Measurements from ENCODE around the gene GNG7. TPM values are rescaled to one million over a fixed set of nuclear protein-coding genes. Genes with fewer than 3 reads are reported as not detected.
A peak's percentile ranks its signal among the peaks of the same experiment; 100 is the strongest.

The GNG7 gene
- total RNA-seq, 1 donor from 2014 or later, result 0.96 TPM

- H3K4me1 ChIP-seq, result peaks cover 11 to 21% of the 10 kb centered on the region in 2 donors
- no peak for TF ChIP-seq CTCF (IDR thresholded peaks at IDR 0.05)
- H3K36me3 ChIP-seq, result no peaks in the 10 kb centered on the region
- no peaks in the 10 kb centered on the region for H3K27me3 ChIP-seq
- no peaks in the 10 kb centered on the region for H3K9me3 ChIP-seq
- DNase-seq (ENCODE audit: low spot score in 2 of 2), result peak in 1 of 2 donors; percentile 27
- H3K27ac ChIP-seq, result no peak overlapping the region
- intact Hi-C loops (cut with DNase I), result no loop called here
- H3K4me3 ChIP-seq, result no peak overlapping the region
Measured at GRCh38 chr19:2589441-2589840, 113.1 kb downstream of the GNG7 start.

- peak in 1 of 2 donors; percentile 79 for DNase-seq (ENCODE audit: low spot score in 2 of 2)
Measured at GRCh38 chr19:2588081-2588777, 114.3 kb downstream of the GNG7 start.

GRCh38 chr19:2587001-2587719 lies 115.3 kb downstream of the GNG7 start:
- no peak for TF ChIP-seq CTCF (IDR thresholded peaks at IDR 0.05)
- intact Hi-C loops (cut with DNase I), result no loop called here
- DNase-seq (ENCODE audit: low spot score in 2 of 2), result peak in 1 of 2 donors; percentile 69
- no peaks in the 10 kb centered on the region for H3K9me3 ChIP-seq
- peak overlapping the region; percentile 84 to 94 for H3K27ac ChIP-seq
- peaks cover 11 to 21% of the 10 kb centered on the region in 2 donors for H3K4me1 ChIP-seq
- no peaks in the 10 kb centered on the region for H3K36me3 ChIP-seq
- H3K4me3 ChIP-seq, result peak overlapping the region in 1 of 2 donors; percentile 51
- H3K27me3 ChIP-seq, result no peaks in the 10 kb centered on the region

More at GRCh38 chr19:2588081-2588777, 114.3 kb downstream of the GNG7 start:
- Histone ChIP-seq H3K27ac (peak overlapping the region; percentile 84 to 94), H3K27me3 (no peaks in the 10 kb centered on the region), H3K9me3 (no peaks in the 10 kb centered on the region), H3K4me1 (peaks cover 11 to 21% of the 10 kb centered on the region in 2 donors), H3K36me3 (no peaks in the 10 kb centered on the region), H3K4me3 (peak overlapping the region; percentile 28 to 51)
- intact Hi-C loops (cut with DNase I), result no loop called here
- TF ChIP-seq CTCF (IDR thresholded peaks at IDR 0.05), result no peak

GRCh38 chr19:2586196-2586595 lies 116.3 kb downstream of the GNG7 start:
- H3K4me1 ChIP-seq, result peaks cover 11 to 21% of the 10 kb centered on the region in 2 donors
- no peak overlapping the region for H3K4me3 ChIP-seq
- no peaks in the 10 kb centered on the region for H3K36me3 ChIP-seq
- intact Hi-C loops (cut with DNase I), result no loop called here
- no peaks in the 10 kb centered on the region for H3K9me3 ChIP-seq
- TF ChIP-seq CTCF (IDR thresholded peaks at IDR 0.05), result no peak
- H3K27me3 ChIP-seq, result no peaks in the 10 kb centered on the region
- DNase-seq (ENCODE audit: low spot score in 2 of 2), result peak in 1 of 2 donors; percentile 59
- H3K27ac ChIP-seq, result peak overlapping the region in 1 of 2 donors; percentile 94

GRCh38 chr19:2584002-2584401 lies 118.5 kb downstream of the GNG7 start:
- Histone ChIP-seq H3K36me3 (no peaks in the 10 kb centered on the region), H3K9me3 (no peaks in the 10 kb centered on the region), H3K4me3 (no peak overlapping the region), H3K27me3 (no peaks in the 10 kb centered on the region), H3K27ac (no peak overlapping the region), H3K4me1 (peaks cover 11 to 28% of the 10 kb centered on the region in 2 donors)
- intact Hi-C loops (cut with DNase I), result no loop called here
- peak in 1 of 2 donors; percentile 37 for DNase-seq (ENCODE audit: low spot score in 2 of 2)
- no peak for TF ChIP-seq CTCF (IDR thresholded peaks at IDR 0.05)
